GM21515 (cell line): Measurements from ENCODE around the gene SH3RF1.

Experiments used
- ATAC-seq: cut with Tn5 transposase; IDR thresholded peaks from one replicate; pipeline ENCODE4 v1.9.1; 2021; ENCODE audit not compliant: unreplicated experiment

SH3RF1 gene

GRCh38 chr4:169142391-169142790 lies 128.4 kb downstream of the SH3RF1 start:
- no peak for ATAC-seq

- ATAC-seq, result no peak
Measured at GRCh38 chr4:169139021-169139420, 131.7 kb downstream of the SH3RF1 start.

GRCh38 chr4:169137558-169137920 lies 133.2 kb downstream of the SH3RF1 start:
- no peak for ATAC-seq

DNA sequence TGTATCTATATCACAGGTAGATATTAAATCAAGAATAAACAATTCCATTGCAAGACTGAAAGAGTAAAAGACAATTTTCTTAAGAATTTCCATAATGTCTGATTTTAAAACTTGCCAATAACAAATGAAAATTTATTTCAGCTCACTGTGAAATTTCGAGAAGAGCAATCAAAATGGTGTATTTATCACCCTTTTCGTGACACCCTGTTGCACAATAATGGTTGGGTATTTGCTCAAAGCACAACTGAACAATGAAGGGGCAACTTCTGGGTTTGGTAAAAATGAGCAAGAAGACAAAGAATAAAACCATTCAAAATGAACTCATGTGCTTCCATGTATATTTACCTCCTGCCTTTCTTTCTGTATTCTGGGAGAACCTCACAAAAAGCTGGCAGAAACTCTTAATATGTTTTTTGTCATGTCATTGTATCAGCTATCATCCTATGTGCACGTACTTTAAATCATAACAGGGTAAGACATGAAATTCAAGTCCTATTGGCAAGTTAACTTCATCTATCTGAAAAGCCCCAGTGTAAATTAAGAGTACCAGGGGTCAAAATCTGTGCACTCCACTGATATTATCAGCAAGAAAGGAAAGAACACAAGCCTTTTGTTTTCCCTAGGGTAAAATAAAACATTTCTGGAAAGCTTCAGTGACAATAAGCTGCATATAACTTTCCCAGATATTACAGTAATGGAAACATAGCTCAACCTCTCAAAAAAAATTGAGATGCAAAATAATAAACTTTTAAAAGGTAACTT lies 133.8 kb downstream of the SH3RF1 start:
- no peak for ATAC-seq

DNA sequence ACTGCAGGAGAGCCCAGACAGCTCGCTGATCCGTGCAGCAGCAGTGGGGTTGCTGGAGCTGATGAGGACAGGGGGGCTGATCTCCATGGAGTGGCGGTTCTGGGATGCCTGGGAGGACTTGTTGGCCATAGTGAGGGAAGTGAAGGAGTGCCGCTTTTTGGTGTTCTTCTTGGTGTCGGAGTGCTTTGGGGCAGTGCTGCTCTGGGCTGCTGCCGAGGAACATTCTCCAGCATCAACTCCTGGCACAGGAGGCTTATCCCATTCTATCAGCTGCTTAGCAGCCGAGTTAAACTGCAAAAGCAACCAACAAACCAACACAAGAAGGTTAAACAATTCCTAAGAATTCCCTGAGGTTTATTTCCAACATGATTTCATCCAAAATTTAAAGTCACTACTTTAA lies 134.4 kb downstream of the SH3RF1 start:
- ATAC-seq, result no peak

DNA sequence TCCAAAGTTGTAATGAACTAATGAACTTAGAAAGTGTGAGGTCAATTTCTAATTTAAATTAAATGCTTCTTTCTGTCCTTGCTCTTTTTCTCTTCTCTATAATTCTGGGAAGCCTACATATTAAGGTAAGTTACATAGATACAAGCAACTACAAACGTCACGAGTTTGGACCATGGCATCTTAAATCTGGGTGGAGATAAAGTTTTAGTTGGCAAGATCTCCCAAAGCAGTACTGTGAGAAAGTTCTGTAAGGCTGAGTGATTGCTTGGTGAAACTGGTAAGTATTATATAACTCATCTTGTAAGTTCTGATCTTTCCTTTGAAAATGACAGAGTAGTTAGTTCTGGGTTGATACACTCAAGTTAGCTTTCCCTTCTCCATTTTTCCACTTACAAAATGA lies 135.0 kb downstream of the SH3RF1 start:
- no peak for ATAC-seq

DNA sequence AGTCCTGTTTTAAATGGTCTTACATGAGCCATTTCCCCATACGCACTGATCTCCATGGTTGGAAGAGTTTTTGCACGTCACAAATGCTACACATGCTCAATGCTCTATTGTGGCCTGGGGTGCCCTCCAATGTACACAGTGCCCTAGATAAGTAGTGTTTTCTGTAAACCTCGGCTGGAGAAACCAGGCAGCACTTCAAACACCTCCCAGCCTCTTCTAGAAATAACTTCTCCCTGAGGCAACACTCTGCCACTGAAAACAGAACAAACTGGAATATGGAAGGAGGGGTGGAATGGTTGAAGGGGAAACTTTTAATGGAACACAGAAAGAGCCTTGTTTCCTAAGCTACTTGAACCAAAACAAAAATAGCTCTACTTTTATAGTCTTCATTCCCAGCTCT lies 136.8 kb downstream of the SH3RF1 start:
- ATAC-seq, result no peak

DNA sequence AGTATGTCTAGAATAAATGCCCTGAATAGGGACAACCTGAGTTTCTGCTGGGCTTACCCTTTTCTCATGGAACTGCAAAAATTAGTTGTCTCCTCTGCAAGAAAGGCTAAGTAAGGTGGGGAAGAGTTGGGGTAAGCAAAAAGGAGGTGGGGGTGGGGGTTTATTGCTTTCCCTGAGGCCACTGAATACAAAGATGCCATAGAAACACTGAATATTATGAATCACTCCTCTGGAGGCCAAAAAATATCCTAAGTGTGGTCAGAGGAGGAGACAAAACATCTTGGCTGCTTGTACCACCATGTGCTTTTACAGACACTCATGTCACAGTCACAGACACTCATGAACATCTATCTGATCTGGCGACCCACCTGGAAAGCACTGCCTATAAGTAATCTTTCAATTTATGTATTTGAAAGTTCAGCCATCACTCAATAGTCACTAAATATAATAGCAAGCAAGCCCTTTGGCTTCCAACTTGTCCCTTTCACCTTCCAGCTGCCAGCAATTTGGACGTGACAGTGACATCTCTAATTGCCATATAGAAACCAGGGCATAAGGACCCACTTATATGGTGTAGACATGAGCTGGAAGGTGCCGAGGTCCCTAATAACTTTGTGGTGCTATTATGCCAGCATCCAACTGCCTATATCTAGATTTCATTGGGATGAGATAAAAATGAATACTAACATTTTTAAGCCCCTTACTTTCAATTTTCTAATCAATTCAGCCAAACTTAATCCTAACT lies 138.0 kb downstream of the SH3RF1 start:
- no peak for ATAC-seq

DNA sequence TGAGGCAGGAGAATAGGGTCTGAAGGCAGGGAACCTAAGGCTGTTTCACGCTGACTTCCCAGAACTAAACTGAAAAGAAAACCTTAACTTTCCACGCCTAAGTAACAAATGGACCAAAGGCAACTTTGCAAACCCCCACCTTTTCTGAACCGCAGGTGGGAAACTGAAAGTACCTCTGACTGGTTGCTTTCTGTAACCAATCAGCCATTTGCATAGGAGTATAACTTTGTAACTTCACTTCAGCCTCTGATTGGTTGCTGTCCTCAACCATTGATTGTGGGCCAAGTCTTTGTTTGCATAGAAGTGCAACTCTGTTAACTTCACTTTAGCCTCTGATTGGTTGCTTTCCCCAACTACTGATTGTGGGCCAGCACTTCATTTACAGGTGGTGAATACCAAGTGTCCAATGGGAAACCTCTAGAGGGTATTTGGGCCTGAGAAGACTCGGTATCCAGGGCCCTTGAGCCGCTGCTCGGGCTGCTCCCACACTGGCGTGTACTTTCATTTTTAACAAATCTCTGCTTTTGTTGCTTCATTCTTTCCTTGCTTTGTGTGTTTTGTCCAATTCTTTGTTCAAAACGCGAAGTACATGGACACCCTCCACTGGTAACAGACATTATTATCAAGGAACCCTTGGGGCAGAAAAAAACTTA lies 139.1 kb downstream of the SH3RF1 start:
- ATAC-seq, result no peak

GRCh38 chr4:169128902-169129301 lies 141.9 kb downstream of the SH3RF1 start:
- no peak for ATAC-seq

DNA sequence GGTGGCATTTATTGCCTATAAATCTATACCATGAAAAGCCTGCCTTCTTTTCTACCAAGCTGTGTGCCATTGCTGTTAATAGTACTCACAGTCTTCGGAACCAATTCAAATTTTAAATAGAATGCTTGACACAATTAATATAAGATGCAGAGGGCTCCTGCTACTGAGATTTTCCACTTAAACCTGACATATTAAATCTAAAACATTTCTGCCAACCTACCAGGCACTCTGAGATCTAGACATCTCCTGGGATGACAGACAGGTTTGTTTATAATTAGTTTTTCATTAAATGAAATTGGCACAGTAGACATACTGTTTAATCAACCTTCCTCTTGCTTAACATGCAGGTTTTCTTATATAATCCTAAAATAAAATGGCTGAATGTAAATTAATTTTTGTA lies 143.4 kb downstream of the SH3RF1 start:
- ATAC-seq, result no peak

GRCh38 chr4:169124661-169125060 lies 146.1 kb downstream of the SH3RF1 start:
- no peak for ATAC-seq

DNA sequence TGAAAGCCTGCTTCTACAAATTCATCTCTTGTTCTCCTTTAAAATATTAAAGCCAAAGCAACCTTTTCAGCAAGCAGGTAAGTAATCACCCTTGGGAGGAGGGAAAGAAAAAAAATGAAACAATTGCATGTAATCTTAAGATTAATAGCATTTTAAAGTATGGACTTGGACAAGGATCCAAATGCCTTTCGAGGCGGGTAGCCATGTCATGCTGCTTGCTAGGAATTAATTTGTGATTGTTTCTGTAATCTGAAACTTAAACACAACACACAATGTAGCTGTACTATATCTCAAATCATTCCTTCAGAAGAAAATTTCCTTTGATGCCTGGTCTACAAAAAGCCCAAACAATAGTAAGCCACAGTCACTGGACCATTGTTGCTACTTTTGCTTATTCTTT lies 148.3 kb downstream of the SH3RF1 start:
- ATAC-seq, result no peak

DNA sequence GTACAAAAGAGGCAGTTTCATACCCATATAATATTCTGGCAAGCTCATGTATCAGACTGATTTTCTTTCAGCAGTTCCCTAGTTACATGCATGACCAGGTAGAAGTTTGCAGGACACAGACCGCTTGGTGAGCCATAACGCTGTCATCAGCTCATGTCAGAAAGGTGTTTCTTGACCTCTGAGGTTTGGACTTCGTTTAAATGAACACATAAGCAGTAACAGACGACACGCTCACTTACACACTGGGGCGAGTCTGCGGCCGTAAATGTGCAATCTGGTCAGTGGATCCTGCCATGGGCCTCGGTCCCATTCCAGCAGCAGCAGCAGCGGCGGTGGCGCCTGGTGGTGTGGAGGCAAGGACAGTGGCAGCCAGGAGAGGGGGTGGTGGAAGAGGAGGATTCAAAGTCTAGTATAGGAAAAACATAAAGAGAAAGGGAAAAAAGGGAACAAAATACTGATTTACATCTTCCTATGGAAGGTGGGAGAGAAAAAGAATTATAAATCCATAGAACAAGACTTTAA lies 148.8 kb downstream of the SH3RF1 start:
- ATAC-seq, result no peak

GRCh38 chr4:169120624-169121023 lies 150.1 kb downstream of the SH3RF1 start:
- no peak for ATAC-seq

- ATAC-seq, result no peak
Measured at GRCh38 chr4:169119536-169119935, 151.2 kb downstream of the SH3RF1 start.

- no peak for ATAC-seq
Measured at GRCh38 chr4:169117591-169118081, 153.1 kb downstream of the SH3RF1 start.

- no peak for ATAC-seq
Measured at GRCh38 chr4:169116270-169116901, 154.4 kb downstream of the SH3RF1 start.

GRCh38 chr4:169115897-169116254 lies 154.9 kb downstream of the SH3RF1 start:
- ATAC-seq, result no peak

- no peak for ATAC-seq
Measured at GRCh38 chr4:169115144-169115896, 155.4 kb downstream of the SH3RF1 start.
